GM23338 (cell line): Measurements from ENCODE around the gene TRIM13. TPM values are rescaled to one million over a fixed set of nuclear protein-coding genes. Genes with fewer than 3 reads are reported as not detected.
A peak's percentile ranks its signal among the peaks of the same experiment; 100 is the strongest.

Experiments
- ATAC-seq: fragments of 200-7000 bp; cut with Tn5 transposase; 3 replicates; pipeline ENCODE4 v1.9.1; 2020
- DNase-seq: peaks from one replicate; pipeline ENCODE4 v3.0.0-alpha.2; 2015; ENCODE audit warnings: low spot score
- H2AFZ ChIP-seq: fragments of 200-600 bp; sonication (generic); 2 replicates; pipeline ENCODE4 v1.8.0; 2016; ENCODE audit warnings: antibody characterized with exemption, mild to moderate bottlenecking, moderate library complexity
- H3F3A ChIP-seq: fragments of 200-600 bp; sonication (generic); replicated peaks from 2 replicates; pipeline ENCODE4 v1.8.0; 2017; ENCODE audit warnings: antibody characterized with exemption, mixed run types, low read depth
- H3K27ac ChIP-seq: fragments of 200-600 bp; sonication (generic); 2 replicates; pipeline ENCODE4 v1.6.1; 2016; ENCODE audit warnings: low read depth
- H3K27me3 ChIP-seq: fragments of 200-600 bp; sonication (generic); 2 replicates; pipeline ENCODE4 v1.8.0; 2016; ENCODE audit warnings: mild to moderate bottlenecking, mixed run types, moderate library complexity; ENCODE audit not compliant: insufficient read depth
- H3K36me3 ChIP-seq: fragments of 200-600 bp; sonication (generic); 2 replicates; pipeline ENCODE4 v1.8.0; 2016; ENCODE audit warnings: mild to moderate bottlenecking; ENCODE audit not compliant: insufficient read depth
- H3K4me1 ChIP-seq: fragments of 200-600 bp; sonication (generic); 2 replicates; pipeline ENCODE4 v1.8.0; 2016; ENCODE audit warnings: mild to moderate bottlenecking, moderate library complexity; ENCODE audit not compliant: insufficient read depth
- H3K4me2 ChIP-seq: fragments of 200-600 bp; sonication (generic); 2 replicates; pipeline ENCODE4 v1.7.1; 2017; ENCODE audit warnings: mixed run types
- H3K4me3 ChIP-seq: fragments of 200-600 bp; sonication (generic); 2 replicates; pipeline ENCODE4 v1.6.1; 2016; ENCODE audit warnings: mixed run types
- H3K79me2 ChIP-seq: fragments of 200-600 bp; sonication (generic); replicated peaks from 2 replicates; pipeline ENCODE4 v1.8.0; 2017; ENCODE audit warnings: mild to moderate bottlenecking; ENCODE audit not compliant: insufficient read depth
- H3K9me2 ChIP-seq: fragments of 200-600 bp; sonication (generic); 2 replicates; pipeline ENCODE4 v1.8.0; 2017; ENCODE audit not compliant: insufficient read depth
- H4K20me1 ChIP-seq: fragments of 200-600 bp; sonication (generic); replicated peaks from 2 replicates; pipeline ENCODE4 v1.8.0; 2017; ENCODE audit warnings: mild to moderate bottlenecking; ENCODE audit not compliant: insufficient read depth
- H3K27ac Mint-ChIP-seq: 2 replicates; pipeline ENCODE4 v1.8.0; 2020; ENCODE audit warnings: inconsistent platforms, mild to moderate bottlenecking, moderate library complexity, mixed read lengths
- H3K27me3 Mint-ChIP-seq: 3 replicates; pipeline ENCODE4 v1.8.0; 2022; ENCODE audit warnings: low read depth, mild to moderate bottlenecking, moderate library complexity, mixed read lengths, inconsistent platforms; ENCODE audit not compliant: insufficient read depth, poor library complexity
- H3K36me3 Mint-ChIP-seq: 3 replicates; pipeline ENCODE4 v1.8.0; 2021; ENCODE audit warnings: low read depth, mild to moderate bottlenecking, inconsistent platforms, moderate library complexity, mixed read lengths
- H3K4me1 Mint-ChIP-seq: 3 replicates; pipeline ENCODE4 v1.8.0; 2020; ENCODE audit warnings: mild to moderate bottlenecking, inconsistent platforms, mixed read lengths
- H3K4me3 Mint-ChIP-seq: 3 replicates; pipeline ENCODE4 v1.8.0; 2021; ENCODE audit warnings: moderate library complexity, mild to moderate bottlenecking, inconsistent platforms, mixed read lengths
- H3K9me3 Mint-ChIP-seq: 3 replicates; pipeline ENCODE4 v1.8.0; 2020; ENCODE audit warnings: moderate library complexity, mild to moderate bottlenecking, inconsistent platforms, mixed read lengths
- CTCF ChIP-seq, 2 experiments: fragments of 200-600 bp in 1 of 2; sonication (generic) in 1 of 2; conservative IDR thresholded peaks; 2 replicates each; pipeline versions ENCODE4 v1.5.1 to v1.6.1; 2016 to 2017; ENCODE audit warnings: antibody characterized with exemption in 2 of 2, low read depth in 2 of 2, mild to moderate bottlenecking in 2 of 2, moderate library complexity in 1 of 2
- EZH2 ChIP-seq: fragments of 200-600 bp; sonication (generic); IDR thresholded peaks from one replicate; pipeline ENCODE4 v1.8.0; 2017; ENCODE audit warnings: antibody characterized with exemption, mild to moderate bottlenecking, low read depth; ENCODE audit not compliant: unreplicated experiment
- EZH2phosphoT487 ChIP-seq: fragments of 200-600 bp; sonication (generic); IDR thresholded peaks from one replicate; pipeline ENCODE4 v1.8.1; 2018; ENCODE audit warnings: antibody characterized with exemption; ENCODE audit not compliant: unreplicated experiment
- NANOG ChIP-seq: IDR thresholded peaks from 2 replicates; pipeline ENCODE4 v1.6.1; 2016; ENCODE audit warnings: antibody characterized with exemption, borderline replicate concordance
- POLR2AphosphoS5 ChIP-seq: IDR thresholded peaks from 2 replicates; pipeline ENCODE4 v1.6.1; 2016; ENCODE audit warnings: antibody characterized with exemption, low read depth
- STAT1 ChIP-seq: IDR thresholded peaks from one replicate; pipeline ENCODE4 v1.6.1; 2016; ENCODE audit warnings: antibody characterized with exemption; ENCODE audit not compliant: unreplicated experiment
- ZNF114 ChIP-seq: fragments of 250-450 bp; sonication (Bioruptor Pico); IDR thresholded peaks from 2 replicates; pipeline ENCODE4 v1.5.0; 2020; ENCODE audit warnings: mild to moderate bottlenecking, moderate library complexity
- ZNF331 ChIP-seq: fragments of 250-450 bp; sonication (Bioruptor Pico); IDR thresholded peaks from 2 replicates; pipeline ENCODE4 v1.5.0; 2020; ENCODE audit warnings: low read depth, mild to moderate bottlenecking, moderate library complexity
- polyA plus RNA-seq: library from polyadenylated mRNA; unstranded; fragments of >200 nt; fragmentation: Nextera tagmentation; extraction: Ambion mirVana; gene quantifications from 2 replicates; pipeline ENCODE4 v1.2.1, GENCODE V29; 2016
- total RNA-seq: library from RNA; depleted of rRNA; stranded (reverse); fragments of >200 nt; shearing (Covaris generic); gene quantifications from 2 replicates; pipeline ENCODE4 v1.2.3, GENCODE V29; 2014
- TF ChIP-seq, protein P1 (sequence below): IDR thresholded peaks from one replicate; pipeline ENCODE4 v1.6.1; 2018; ENCODE audit warnings: antibody characterized with exemption; ENCODE audit not compliant: unreplicated experiment

The TRIM13 gene
- total and polyA plus RNA-seq, 2 experiments from 2014 or later = 23.0 to 25.3 TPM

DNA sequence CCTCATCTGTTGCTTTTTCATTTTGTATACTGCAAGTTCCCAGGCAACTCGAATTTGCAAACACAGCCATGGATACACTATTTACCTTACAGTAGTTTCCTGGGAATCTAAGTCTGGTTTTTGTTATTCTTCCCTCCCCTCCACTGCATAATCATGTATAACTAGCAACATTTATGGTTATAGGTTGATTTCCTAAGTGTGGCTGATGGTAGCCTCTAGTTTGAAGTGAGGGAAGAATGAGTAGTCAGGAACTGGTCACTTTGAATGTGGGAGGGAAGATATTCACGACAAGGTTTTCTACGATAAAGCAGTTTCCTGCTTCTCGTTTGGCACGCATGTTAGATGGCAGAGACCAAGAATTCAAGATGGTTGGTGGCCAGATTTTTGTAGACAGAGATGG lies 18.4 kb downstream of the TRIM13 start, which contains the start of gene KCNRG:
TSS of gene KCNRG (plus strand) at position 187 of the 400 bp plus-strand sequence. CDS start at position 237, 50 bp downstream.
- DNase-seq (peak; percentile 25), ATAC-seq (peak; percentile 47)
- Mint-ChIP-seq H3K4me3 (peak within 1 kb of the TSS; percentile 5; the same call in 2 of the 3 replicates), H3K36me3 (peaks cover 46% of the 10 kb centered on the region), H3K4me1 (peaks cover 27% of the 10 kb centered on the region), H3K9me3 (no peaks in the 10 kb centered on the region), H3K27me3 (peaks cover 2% of the 10 kb centered on the region), H3K27ac (peak within 1 kb of the TSS; percentile 51)
- H3K27me3 ChIP-seq = no peaks in the 10 kb centered on the region
- 0 out of 2 replicates have a peak, but pooled peaks cover under 1% of the 10 kb centered on the region for H4K20me1 ChIP-seq
- H3F3A ChIP-seq = no peaks in the 10 kb centered on the region
- H3K4me1 ChIP-seq = peaks cover 11% of the 10 kb centered on the region
- H2AFZ ChIP-seq = no peak within 1 kb of the TSS
- H3K79me2 ChIP-seq = peaks cover 14% of the 10 kb centered on the region
- TF ChIP-seq ZNF331 (CRISPR knock-in tag) (no peak), POLR2AphosphoS5 (no peak)
- TF ChIP-seq, protein P1, sequence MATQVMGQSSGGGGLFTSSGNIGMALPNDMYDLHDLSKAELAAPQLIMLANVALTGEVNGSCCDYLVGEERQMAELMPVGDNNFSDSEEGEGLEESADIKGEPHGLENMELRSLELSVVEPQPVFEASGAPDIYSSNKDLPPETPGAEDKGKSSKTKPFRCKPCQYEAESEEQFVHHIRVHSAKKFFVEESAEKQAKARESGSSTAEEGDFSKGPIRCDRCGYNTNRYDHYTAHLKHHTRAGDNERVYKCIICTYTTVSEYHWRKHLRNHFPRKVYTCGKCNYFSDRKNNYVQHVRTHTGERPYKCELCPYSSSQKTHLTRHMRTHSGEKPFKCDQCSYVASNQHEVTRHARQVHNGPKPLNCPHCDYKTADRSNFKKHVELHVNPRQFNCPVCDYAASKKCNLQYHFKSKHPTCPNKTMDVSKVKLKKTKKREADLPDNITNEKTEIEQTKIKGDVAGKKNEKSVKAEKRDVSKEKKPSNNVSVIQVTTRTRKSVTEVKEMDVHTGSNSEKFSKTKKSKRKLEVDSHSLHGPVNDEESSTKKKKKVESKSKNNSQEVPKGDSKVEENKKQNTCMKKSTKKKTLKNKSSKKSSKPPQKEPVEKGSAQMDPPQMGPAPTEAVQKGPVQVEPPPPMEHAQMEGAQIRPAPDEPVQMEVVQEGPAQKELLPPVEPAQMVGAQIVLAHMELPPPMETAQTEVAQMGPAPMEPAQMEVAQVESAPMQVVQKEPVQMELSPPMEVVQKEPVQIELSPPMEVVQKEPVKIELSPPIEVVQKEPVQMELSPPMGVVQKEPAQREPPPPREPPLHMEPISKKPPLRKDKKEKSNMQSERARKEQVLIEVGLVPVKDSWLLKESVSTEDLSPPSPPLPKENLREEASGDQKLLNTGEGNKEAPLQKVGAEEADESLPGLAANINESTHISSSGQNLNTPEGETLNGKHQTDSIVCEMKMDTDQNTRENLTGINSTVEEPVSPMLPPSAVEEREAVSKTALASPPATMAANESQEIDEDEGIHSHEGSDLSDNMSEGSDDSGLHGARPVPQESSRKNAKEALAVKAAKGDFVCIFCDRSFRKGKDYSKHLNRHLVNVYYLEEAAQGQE = no peak
- H3K27ac ChIP-seq = peak within 1 kb of the TSS; percentile 91
- no peaks in the 10 kb centered on the region; the same call in 1 of the 2 replicates for H3K36me3 ChIP-seq
- H3K4me3 ChIP-seq = 0 out of 2 replicates have a peak within 1 kb of the TSS, but pooled peaks have one; percentile 3
- H3K9me2 ChIP-seq = no peaks in the 10 kb centered on the region; the same call in 1 of the 2 replicates
- H3K4me2 ChIP-seq = peak within 1 kb of the TSS; percentile 68

DNA sequence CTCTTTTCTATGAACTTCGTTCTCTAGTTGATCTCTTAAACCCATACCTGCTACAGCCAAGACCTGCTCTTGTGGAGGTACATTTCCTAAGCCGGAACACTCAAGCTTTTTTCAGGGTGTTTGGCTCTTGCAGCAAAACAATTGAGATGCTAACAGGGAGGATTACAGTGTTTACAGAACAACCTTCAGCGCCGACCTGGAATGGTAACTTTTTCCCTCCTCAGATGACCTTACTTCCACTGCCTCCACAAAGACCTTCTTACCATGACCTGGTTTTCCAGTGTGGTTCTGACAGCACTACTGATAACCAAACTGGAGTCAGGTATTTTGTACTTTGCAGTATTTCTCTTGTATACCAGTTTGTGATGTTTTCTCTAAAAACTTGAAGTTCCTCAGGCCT lies 18.9 kb downstream of the TRIM13 start:
- Histone ChIP-seq H3K27ac (peak overlapping the region; percentile 91), H3K9me2 (no peaks in the 10 kb centered on the region; the same call in 1 of the 2 replicates), H3K4me1 (peaks cover 11% of the 10 kb centered on the region), H3K4me3 (0 out of 2 replicates have a peak overlapping the region, but pooled peaks have one; percentile 3), H3K36me3 (no peaks in the 10 kb centered on the region; the same call in 1 of the 2 replicates), H3K27me3 (no peaks in the 10 kb centered on the region), H2AFZ (no peak overlapping the region), H4K20me1 (no peaks in the 10 kb centered on the region), H3K4me2 (peak overlapping the region; percentile 68), H3F3A (no peaks in the 10 kb centered on the region), H3K79me2 (peaks cover 14% of the 10 kb centered on the region)
- Mint-ChIP-seq H3K9me3 (no peaks in the 10 kb centered on the region), H3K27ac (peak overlapping the region; percentile 51), H3K4me3 (peak overlapping the region; percentile 5; the same call in 1 of the 3 replicates), H3K27me3 (peaks cover 2% of the 10 kb centered on the region), H3K4me1 (peaks cover 27% of the 10 kb centered on the region), H3K36me3 (peaks cover 41% of the 10 kb centered on the region)
- DNase-seq (peak; percentile 29), ATAC-seq (peak; percentile 87)
- TF ChIP-seq CTCF (conservative IDR thresholded peaks at IDR 0.05; ENCODE audit: low read depth in 2 of 2) (no peak), EZH2phosphoT487 (no peak), STAT1 (no peak), EZH2 (no peak), ZNF114 (CRISPR knock-in tag) (no peak), ZNF331 (CRISPR knock-in tag) (no peak), NANOG (no peak)
- TF ChIP-seq, protein P1 = no peak
